Measurements from ENCODE around the gene SMG1.

- no peak for TF ChIP-seq GFI1B (tag by site-specific recombination; IDR thresholded peaks at IDR 0.05)
- TF ChIP-seq ZIC2 (tag by site-specific recombination; IDR thresholded peaks at IDR 0.05): no peak
- TF ChIP-seq ZNF311 (tag by site-specific recombination; IDR thresholded peaks at IDR 0.05; ENCODE audit: borderline replicate concordance): no peak
- TF ChIP-seq ZNF274 (IDR thresholded peaks at IDR 0.05; ENCODE audit: low read length): no peak
- TF ChIP-seq ZNF274 (tag by site-specific recombination; IDR thresholded peaks at IDR 0.05; ENCODE audit: borderline replicate concordance): no peak
- TF ChIP-seq KLF10 (tag by site-specific recombination; IDR thresholded peaks at IDR 0.05): no peak
- TF ChIP-seq, protein P1, sequence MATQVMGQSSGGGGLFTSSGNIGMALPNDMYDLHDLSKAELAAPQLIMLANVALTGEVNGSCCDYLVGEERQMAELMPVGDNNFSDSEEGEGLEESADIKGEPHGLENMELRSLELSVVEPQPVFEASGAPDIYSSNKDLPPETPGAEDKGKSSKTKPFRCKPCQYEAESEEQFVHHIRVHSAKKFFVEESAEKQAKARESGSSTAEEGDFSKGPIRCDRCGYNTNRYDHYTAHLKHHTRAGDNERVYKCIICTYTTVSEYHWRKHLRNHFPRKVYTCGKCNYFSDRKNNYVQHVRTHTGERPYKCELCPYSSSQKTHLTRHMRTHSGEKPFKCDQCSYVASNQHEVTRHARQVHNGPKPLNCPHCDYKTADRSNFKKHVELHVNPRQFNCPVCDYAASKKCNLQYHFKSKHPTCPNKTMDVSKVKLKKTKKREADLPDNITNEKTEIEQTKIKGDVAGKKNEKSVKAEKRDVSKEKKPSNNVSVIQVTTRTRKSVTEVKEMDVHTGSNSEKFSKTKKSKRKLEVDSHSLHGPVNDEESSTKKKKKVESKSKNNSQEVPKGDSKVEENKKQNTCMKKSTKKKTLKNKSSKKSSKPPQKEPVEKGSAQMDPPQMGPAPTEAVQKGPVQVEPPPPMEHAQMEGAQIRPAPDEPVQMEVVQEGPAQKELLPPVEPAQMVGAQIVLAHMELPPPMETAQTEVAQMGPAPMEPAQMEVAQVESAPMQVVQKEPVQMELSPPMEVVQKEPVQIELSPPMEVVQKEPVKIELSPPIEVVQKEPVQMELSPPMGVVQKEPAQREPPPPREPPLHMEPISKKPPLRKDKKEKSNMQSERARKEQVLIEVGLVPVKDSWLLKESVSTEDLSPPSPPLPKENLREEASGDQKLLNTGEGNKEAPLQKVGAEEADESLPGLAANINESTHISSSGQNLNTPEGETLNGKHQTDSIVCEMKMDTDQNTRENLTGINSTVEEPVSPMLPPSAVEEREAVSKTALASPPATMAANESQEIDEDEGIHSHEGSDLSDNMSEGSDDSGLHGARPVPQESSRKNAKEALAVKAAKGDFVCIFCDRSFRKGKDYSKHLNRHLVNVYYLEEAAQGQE (tag by site-specific recombination; IDR thresholded peaks at IDR 0.05): no peak
These were observed 39.3 kb upstream of the SMG1 start for GRCh38 chr16:18965555-18965954.

Data from HEK293 (cell line).